Vagina (tissue), 2 donors: ENCODE results near the gene IMPDH2.

Experiments
- CTCF ChIP-seq, 3 experiments: fragments of 450-650 bp in 2 of 3; fragments of 200-600 bp in 1 of 3; sonication (generic) in 1 of 3; IDR thresholded peaks; one replicate each; pipeline ENCODE4 v1.5.1; 2017 to 2019; ENCODE audit warnings: antibody characterized with exemption in 3 of 3, mild to moderate bottlenecking in 2 of 3, moderate library complexity in 2 of 3
- POLR2A ChIP-seq, 2 donors: fragments of 450-650 bp; IDR thresholded peaks; one replicate each; pipeline ENCODE4 v1.6.1; 2017; ENCODE audit warnings: antibody characterized with exemption in 2 of 2, mild to moderate bottlenecking in 2 of 2, moderate library complexity in 2 of 2

- TF ChIP-seq CTCF (IDR thresholded peaks at IDR 0.05) = no peak
- no peak for TF ChIP-seq POLR2A (IDR thresholded peaks at IDR 0.05)
Observed at GRCh38 chr3:49020330-49021212, 8.6 kb downstream of the IMPDH2 start.
